Activated CD4-positive, alpha-beta T cell treated with anti-CD3 and anti-CD28 coated beads, Interleukin-2, amount 10 ng/mL, durations not matched to agents 7 days and 5 days (primary cell): ENCODE measurements around the gene NALCN. TPM values are rescaled to one million over a fixed set of nuclear protein-coding genes. Genes with fewer than 3 reads are reported as not detected.

ENCODE experiments used
- CTCF ChIA-PET: fragments of 350-600 bp; sonication (Branson Sonifier 250); formaldehyde crosslinking; loops from one replicate; lab custom pipeline; 2021; ENCODE audit warnings: antibody characterized with exemption; lab: Charles Lee
- POLR2A ChIA-PET: fragments of 350-600 bp; sonication (Branson Sonifier 250); formaldehyde crosslinking; loops from one replicate; lab custom pipeline; 2021; ENCODE audit warnings: antibody characterized with exemption; lab: Charles Lee
- DNase-seq: peaks from one replicate; pipeline ENCODE4 v3.0.0-alpha.2; 2020
- H3K27ac Mint-ChIP-seq: one replicate; pipeline ENCODE4 v1.8.0; 2021; ENCODE audit warnings: mild to moderate bottlenecking, moderate library complexity, mixed read lengths
- H3K27me3 Mint-ChIP-seq: one replicate; pipeline ENCODE4 v1.8.0; 2021; ENCODE audit warnings: mixed read lengths
- H3K36me3 Mint-ChIP-seq: one replicate; pipeline ENCODE4 v1.8.0; 2021; ENCODE audit warnings: low read depth, mixed read lengths
- H3K4me1 Mint-ChIP-seq: one replicate; pipeline ENCODE4 v1.8.0; 2021; ENCODE audit warnings: mixed read lengths
- H3K4me3 Mint-ChIP-seq: one replicate; pipeline ENCODE4 v1.8.0; 2021; ENCODE audit warnings: mild to moderate bottlenecking, moderate library complexity, mixed read lengths
- H3K9me3 Mint-ChIP-seq: one replicate; pipeline ENCODE4 v1.8.0; 2021; ENCODE audit warnings: mixed read lengths
- total RNA-seq, 2 experiments: library from RNA; stranded (reverse); gene quantifications; one replicate each; pipeline ENCODE4 v1.2.3, GENCODE V29; 2021

NALCN gene
- total RNA-seq, 2 experiments from 2014 or later: not detected

DNA sequence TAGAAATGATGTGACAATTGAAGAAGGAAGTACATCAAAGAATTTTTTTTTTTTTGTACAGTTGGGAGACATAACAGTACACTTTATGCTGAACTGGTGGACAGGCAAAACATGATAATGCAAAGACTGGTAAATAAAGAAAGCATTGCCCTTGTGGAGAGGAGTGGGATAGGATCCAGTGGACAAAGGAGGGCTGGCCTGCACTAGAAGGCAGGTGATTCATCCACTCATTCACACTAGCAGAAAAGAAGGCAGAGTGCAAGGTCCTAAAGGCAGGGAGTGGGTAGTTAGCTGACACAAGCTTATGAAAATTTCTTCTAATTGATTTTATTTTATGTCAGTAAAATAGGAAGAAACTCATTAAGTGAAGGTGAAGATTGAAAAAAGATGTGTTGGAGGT lies 17.6 kb upstream of the NALCN start:
- no peaks in the 10 kb centered on the region for H3K36me3 Mint-ChIP-seq
- no peaks in the 10 kb centered on the region for H3K4me1 Mint-ChIP-seq
- no peak overlapping the region for H3K27ac Mint-ChIP-seq
- no peak for DNase-seq
- no peak overlapping the region for H3K4me3 Mint-ChIP-seq
- ChIA-PET POLR2A (no interaction called here), CTCF (interaction anchor here (0.7 kb wide), 1 partner anchor 28 kb away, joined by 4 read pairs; no protein-coding TSS in a partner anchor)
- H3K27me3 Mint-ChIP-seq: no peaks in the 10 kb centered on the region
- no peaks in the 10 kb centered on the region for H3K9me3 Mint-ChIP-seq

DNA sequence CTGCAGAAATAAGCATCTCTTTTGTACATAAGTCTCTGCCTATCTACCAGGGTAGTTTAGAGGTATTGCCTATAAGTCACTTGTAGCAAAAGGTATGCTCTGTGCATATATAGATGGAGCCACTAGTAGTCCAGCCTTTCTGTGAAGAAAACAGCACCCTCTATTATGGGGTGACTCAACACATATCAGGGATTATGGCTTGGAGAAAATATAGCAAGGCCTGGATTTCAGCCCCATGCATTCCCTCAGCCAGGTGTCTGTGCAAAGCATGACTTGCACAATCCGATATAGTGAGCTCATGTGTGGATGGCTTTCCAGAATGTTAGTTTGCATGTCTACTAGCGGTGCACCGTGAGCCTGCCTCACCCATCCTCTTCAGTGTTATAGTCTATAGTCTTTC lies 13.4 kb upstream of the NALCN start:
- H3K27ac Mint-ChIP-seq: no peak overlapping the region
- no peaks in the 10 kb centered on the region for H3K36me3 Mint-ChIP-seq
- ChIA-PET POLR2A (no interaction called here), CTCF (no interaction called here)
- no peaks in the 10 kb centered on the region for H3K4me1 Mint-ChIP-seq
- peaks cover 2% of the 10 kb centered on the region for H3K27me3 Mint-ChIP-seq
- H3K4me3 Mint-ChIP-seq: no peak overlapping the region
- H3K9me3 Mint-ChIP-seq: no peaks in the 10 kb centered on the region
- no peak for DNase-seq

DNA sequence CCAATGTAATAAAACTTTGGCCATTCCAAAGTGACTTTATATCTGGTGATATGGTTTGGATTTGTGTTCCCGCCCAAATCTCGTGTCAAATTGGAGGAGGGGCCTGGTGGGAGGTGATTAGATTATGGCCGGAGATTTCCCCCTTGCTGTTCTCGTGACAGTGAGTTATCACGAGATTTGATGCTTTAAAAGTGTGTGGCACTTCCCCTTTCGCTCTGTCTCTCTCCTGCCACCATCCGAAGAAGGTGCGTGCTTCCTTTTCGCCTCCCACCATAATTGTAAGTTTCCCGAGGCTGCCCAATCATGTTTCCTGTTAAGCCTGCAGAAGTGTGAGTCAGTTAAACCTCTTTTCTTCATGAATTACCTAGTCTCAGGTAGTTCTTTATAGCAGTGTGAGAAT lies 9.3 kb upstream of the NALCN start:
- DNase-seq: no peak
- no peaks in the 10 kb centered on the region for H3K9me3 Mint-ChIP-seq
- H3K27me3 Mint-ChIP-seq: peaks cover 2% of the 10 kb centered on the region
- no peak overlapping the region for H3K27ac Mint-ChIP-seq
- CTCF ChIA-PET: no interaction called here
- POLR2A ChIA-PET: no interaction called here
- H3K4me1 Mint-ChIP-seq: no peaks in the 10 kb centered on the region
- no peaks in the 10 kb centered on the region for H3K36me3 Mint-ChIP-seq
- no peak overlapping the region for H3K4me3 Mint-ChIP-seq

DNA sequence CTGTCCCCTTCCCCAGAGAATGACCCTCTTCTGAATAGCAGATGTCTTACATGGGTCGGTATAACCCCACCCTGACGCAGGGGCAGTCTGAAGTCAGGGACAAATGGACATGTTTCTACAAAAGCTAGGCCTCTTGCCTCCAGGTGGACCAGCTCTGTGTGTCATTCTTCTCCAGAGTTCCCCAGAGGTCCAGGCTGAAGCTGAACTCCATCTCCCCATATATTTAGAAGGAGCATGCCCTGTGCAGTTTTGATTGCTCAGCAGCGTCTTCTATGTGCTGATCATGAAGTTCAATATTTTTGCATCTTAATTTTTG lies 8.8 kb upstream of the NALCN start:
- H3K27me3 Mint-ChIP-seq: peaks cover 2% of the 10 kb centered on the region
- no peaks in the 10 kb centered on the region for H3K36me3 Mint-ChIP-seq
- H3K4me3 Mint-ChIP-seq: no peak overlapping the region
- H3K4me1 Mint-ChIP-seq: no peaks in the 10 kb centered on the region
- no peaks in the 10 kb centered on the region for H3K9me3 Mint-ChIP-seq
- no peak for DNase-seq
- POLR2A ChIA-PET: no interaction called here
- no peak overlapping the region for H3K27ac Mint-ChIP-seq
- CTCF ChIA-PET: no interaction called here

DNA sequence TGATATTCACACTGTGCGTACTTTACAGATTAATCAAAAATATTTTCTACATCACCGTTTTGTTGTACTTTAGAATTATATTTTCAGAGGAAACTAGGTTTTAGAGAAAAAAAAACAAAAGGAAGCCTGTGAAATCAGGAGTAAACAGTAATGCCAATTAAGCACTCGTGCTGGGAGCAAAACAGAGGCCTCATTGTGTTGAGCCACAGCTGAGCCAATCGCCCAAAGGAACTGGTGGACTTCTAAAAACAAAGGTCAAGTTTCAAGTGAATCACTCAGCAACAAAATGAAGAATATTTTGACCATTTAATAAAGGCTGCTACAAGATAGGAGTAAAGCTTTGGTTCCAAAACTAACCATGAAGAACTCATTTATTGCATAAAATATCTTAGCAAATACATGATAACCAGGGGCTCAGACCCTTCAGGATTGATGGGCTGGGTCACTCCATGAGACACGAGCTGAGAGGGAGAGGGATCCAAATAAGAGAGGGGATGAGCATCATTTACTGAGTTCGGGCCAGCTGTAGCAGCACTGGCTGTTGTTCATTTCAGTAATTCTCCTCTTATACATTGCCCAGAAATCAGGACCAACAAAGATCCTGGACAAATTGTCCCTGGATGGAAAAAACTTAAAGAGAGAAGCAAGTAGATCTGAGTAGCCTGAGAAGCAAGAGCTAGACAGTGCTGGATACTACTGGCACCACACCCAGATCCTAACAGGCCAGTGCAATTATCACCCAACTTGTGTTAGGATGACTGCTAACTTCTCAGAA lies 8.3 kb upstream of the NALCN start:
- no peak overlapping the region for H3K27ac Mint-ChIP-seq
- no peaks in the 10 kb centered on the region for H3K9me3 Mint-ChIP-seq
- no peak for DNase-seq
- H3K36me3 Mint-ChIP-seq: no peaks in the 10 kb centered on the region
- no peak overlapping the region for H3K4me3 Mint-ChIP-seq
- no peaks in the 10 kb centered on the region for H3K4me1 Mint-ChIP-seq
- H3K27me3 Mint-ChIP-seq: peaks cover 2% of the 10 kb centered on the region
- POLR2A ChIA-PET: no interaction called here
- CTCF ChIA-PET: no interaction called here

DNA sequence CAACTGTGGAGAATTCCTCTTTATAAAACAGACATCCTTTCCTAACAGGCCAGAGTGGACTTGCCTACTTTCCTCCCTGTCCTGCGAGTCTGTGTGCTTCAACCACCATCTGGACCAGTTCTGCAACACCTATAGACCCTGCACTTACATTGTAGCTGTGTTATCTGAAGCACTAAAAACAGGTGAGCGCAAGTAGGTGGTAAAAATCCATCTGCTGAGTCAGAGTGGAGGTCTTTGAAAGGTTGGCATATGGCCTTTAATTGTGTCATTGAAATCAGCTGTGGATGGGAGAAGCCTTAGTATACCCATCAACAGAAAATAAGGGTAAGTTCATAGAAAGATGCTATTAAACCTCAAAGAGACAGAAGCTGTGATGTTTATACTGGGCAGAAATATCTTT lies 7.6 kb upstream of the NALCN start:
- Mint-ChIP-seq H3K4me3 (no peak overlapping the region), H3K4me1 (no peaks in the 10 kb centered on the region), H3K27me3 (peaks cover 2% of the 10 kb centered on the region), H3K27ac (no peak overlapping the region), H3K9me3 (no peaks in the 10 kb centered on the region), H3K36me3 (no peaks in the 10 kb centered on the region)
- DNase-seq: no peak
- ChIA-PET CTCF (no interaction called here), POLR2A (no interaction called here)

DNA sequence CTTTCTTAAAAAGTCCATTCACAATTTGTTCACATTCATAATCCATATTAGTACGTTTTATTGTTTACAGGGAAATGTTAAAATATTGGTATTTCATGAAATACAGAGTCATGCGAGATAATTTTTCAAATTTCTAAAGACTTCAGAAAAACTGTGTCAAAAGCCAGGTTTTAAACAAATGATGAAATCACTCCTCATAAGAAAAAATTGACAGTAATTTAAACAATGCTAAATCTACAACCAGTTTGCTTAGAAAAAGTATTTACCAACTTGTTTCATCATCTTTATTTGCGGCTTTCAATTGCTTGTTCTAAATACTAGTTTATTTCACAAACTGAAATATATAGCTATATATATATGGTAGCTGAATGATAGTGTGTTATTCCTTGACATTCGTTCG lies 1.2 kb upstream of the NALCN start:
- no peaks in the 10 kb centered on the region for H3K9me3 Mint-ChIP-seq
- ChIA-PET POLR2A (no interaction called here), CTCF (no interaction called here)
- H3K27ac Mint-ChIP-seq: no peak overlapping the region
- peaks cover 32% of the 10 kb centered on the region for H3K27me3 Mint-ChIP-seq
- H3K36me3 Mint-ChIP-seq: no peaks in the 10 kb centered on the region
- no peak for DNase-seq
- H3K4me3 Mint-ChIP-seq: no peak overlapping the region
- H3K4me1 Mint-ChIP-seq: peaks cover 2% of the 10 kb centered on the region

DNA sequence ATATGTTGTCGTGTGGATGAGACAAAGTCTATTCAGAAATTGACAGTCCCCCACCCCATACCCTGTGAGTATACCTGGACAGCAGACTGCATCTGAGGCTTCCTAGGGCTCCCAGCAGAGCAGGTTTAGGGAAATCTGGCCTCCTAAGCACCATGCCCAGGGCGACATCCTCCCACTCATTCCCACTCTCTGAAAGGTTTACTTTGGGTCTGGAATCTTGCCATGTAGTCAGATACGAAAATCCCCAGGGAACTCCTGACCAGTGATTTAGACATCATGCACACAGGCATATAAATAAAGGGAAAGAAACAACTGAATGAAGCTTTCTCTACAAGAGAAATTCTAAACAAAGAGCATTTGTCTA lies 717 bp upstream of the NALCN start:
- H3K9me3 Mint-ChIP-seq: no peaks in the 10 kb centered on the region
- H3K36me3 Mint-ChIP-seq: no peaks in the 10 kb centered on the region
- no peak overlapping the region for H3K27ac Mint-ChIP-seq
- ChIA-PET CTCF (no interaction called here), POLR2A (no interaction called here)
- H3K4me1 Mint-ChIP-seq: peaks cover 2% of the 10 kb centered on the region
- H3K27me3 Mint-ChIP-seq: peaks cover 32% of the 10 kb centered on the region
- no peak for DNase-seq
- no peak overlapping the region for H3K4me3 Mint-ChIP-seq

DNA sequence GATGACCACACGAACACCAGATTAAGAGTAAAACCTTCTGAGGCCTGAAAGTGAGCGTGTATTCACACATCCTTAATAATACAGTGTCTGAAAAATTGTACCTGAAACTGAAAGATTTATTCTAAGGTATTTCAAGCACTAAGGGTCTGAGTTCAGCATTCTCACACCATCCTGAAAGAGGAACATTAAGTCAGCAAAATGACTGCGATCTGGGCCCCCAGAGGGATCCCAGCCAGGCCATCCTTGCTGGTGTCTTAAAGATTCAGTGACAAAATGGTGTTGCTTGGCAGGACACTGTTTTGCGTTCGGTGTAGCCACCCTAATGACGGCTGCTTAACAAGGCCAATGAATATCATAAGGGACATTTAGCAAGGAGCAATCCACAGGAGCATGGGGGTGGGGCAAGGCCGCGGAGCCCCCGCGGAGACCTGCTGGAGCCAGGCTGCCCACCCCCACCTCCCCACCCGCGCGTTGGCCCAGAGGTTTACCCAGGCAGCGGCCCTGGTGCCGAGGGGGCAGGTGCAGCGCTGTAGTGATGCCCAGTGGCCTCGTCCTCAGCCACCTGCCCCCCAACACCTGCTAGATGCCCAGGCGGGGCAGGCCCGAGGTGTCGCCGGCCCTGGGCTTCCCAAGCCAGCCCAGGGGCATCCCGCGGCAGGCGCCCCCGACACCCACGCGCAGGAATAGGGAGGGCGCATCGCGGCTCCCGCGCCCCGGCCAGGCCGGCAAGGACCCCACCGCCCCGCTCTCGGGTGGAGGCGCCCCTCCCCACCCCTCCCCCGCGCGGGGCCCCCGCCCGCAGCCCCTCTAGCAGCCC lies 742 bp downstream of the NALCN start:
- H3K27ac Mint-ChIP-seq: no peak overlapping the region
- H3K36me3 Mint-ChIP-seq: no peaks in the 10 kb centered on the region
- CTCF ChIA-PET: no interaction called here
- H3K4me1 Mint-ChIP-seq: peaks cover 2% of the 10 kb centered on the region
- no peak overlapping the region for H3K4me3 Mint-ChIP-seq
- DNase-seq: no peak
- POLR2A ChIA-PET: no interaction called here
- H3K27me3 Mint-ChIP-seq: peaks cover 32% of the 10 kb centered on the region
- no peaks in the 10 kb centered on the region for H3K9me3 Mint-ChIP-seq

DNA sequence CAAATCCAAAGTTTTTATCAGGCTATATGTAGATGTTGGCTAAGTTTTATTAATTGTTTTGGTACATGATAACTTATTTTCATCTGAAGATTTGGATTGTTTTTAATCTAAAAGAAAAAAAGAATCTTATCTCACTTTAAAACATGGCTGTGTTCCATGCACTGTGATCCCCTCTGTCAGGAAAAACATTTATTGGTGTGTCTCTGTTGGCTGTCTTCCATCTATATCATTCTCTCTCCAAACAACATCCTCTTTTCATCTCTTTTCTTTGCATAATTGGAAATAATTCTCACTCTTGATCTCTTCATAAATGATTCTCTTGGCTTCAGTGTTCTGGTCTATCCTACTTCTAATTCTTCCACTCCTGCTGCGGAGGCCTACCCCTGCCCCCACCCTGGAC lies 4.2 kb downstream of the NALCN start:
- Mint-ChIP-seq H3K4me1 (peaks cover 2% of the 10 kb centered on the region), H3K9me3 (no peaks in the 10 kb centered on the region), H3K27ac (no peak overlapping the region), H3K27me3 (peaks cover 27% of the 10 kb centered on the region), H3K36me3 (no peaks in the 10 kb centered on the region), H3K4me3 (no peak overlapping the region)
- CTCF ChIA-PET: no interaction called here
- no peak for DNase-seq
- POLR2A ChIA-PET: no interaction called here

DNA sequence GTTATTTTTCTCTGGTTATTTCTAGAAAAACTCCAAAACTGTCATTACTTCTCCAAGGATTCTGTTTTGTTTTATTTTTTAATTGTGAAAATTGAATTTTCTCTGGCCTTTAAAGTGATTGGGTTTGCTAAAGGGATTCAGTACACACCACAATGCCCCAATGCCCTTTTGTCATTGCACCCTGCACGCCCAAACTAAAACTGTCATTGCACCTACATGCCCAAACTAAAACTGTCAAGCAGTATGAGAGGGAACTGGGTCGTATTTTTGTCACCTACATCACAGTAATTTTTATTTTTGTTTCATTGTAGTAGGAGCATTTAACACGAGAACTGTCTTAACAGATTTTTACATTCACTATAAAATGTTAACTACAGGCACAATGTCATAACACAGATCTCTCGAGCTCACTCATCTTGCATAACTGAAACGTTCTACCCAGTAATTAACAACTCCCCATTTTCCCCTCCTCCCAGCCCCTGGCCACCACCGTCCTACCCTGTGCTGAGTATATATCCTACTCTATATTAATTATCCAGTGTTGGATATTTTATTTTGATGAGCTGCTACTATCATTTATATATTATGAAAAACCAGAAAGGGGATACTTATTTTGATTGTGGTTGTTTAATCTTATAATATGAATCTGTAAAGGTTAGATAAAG lies 7.2 kb downstream of the NALCN start:
- H3K36me3 Mint-ChIP-seq: no peaks in the 10 kb centered on the region
- H3K4me1 Mint-ChIP-seq: peaks cover 2% of the 10 kb centered on the region
- no peak for DNase-seq
- ChIA-PET POLR2A (no interaction called here), CTCF (no interaction called here)
- no peaks in the 10 kb centered on the region for H3K9me3 Mint-ChIP-seq
- peaks cover 10% of the 10 kb centered on the region for H3K27me3 Mint-ChIP-seq
- H3K4me3 Mint-ChIP-seq: no peak overlapping the region
- no peak overlapping the region for H3K27ac Mint-ChIP-seq

DNA sequence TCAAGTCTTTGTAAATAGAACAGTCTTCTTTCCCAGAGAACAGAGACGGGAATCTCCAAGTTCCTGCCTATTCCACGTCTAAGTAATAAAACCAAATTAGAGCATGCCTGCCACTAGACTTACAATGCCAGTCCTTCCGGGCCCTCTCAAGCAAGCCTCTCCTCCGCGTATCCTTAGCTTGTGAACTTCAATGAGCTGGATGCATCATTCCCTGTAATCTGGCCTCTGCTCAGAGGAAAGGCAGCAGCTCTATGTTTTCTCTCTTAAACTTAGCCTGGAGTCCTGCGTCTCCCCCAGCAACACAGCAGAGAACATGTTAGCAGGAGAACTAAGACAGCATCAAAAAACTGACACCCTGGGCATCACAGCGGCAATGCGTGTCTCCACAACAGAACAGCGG lies 8.2 kb downstream of the NALCN start:
- H3K4me1 Mint-ChIP-seq: peaks cover 2% of the 10 kb centered on the region
- no peaks in the 10 kb centered on the region for H3K9me3 Mint-ChIP-seq
- no peak overlapping the region for H3K4me3 Mint-ChIP-seq
- DNase-seq: no peak
- H3K36me3 Mint-ChIP-seq: no peaks in the 10 kb centered on the region
- H3K27me3 Mint-ChIP-seq: peaks cover 7% of the 10 kb centered on the region
- H3K27ac Mint-ChIP-seq: no peak overlapping the region
- CTCF ChIA-PET: no interaction called here
- POLR2A ChIA-PET: no interaction called here

DNA sequence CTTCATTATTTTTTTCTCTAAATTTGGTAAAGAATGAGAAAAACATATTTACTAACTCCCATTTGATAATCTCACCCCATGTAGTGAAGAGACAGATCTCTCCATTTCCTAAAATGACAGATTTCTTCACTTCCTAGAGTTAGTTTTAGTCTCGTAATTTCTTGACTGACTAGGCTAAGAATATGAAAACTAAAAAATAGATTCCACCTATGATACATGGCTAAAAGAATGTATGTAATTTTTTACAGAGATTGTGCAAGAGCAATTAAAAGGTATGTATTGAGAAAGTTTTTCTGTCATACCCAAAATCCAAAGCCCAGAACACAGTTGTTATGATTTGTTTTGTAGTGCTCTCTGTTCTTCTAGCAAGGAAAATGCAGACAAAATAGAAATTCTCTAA lies 9.5 kb downstream of the NALCN start:
- DNase-seq: no peak
- no peaks in the 10 kb centered on the region for H3K9me3 Mint-ChIP-seq
- CTCF ChIA-PET: no interaction called here
- H3K27me3 Mint-ChIP-seq: peaks cover 7% of the 10 kb centered on the region
- H3K4me1 Mint-ChIP-seq: peaks cover 2% of the 10 kb centered on the region
- H3K4me3 Mint-ChIP-seq: no peak overlapping the region
- H3K27ac Mint-ChIP-seq: no peak overlapping the region
- POLR2A ChIA-PET: no interaction called here
- no peaks in the 10 kb centered on the region for H3K36me3 Mint-ChIP-seq
